HepG2 (cell line): ENCODE data around the gene RREB1. TPM values are rescaled to one million over a fixed set of nuclear protein-coding genes. Genes with fewer than 3 reads are reported as not detected.

Experiments used
- AGO2 ChIP-seq: fragments of 200-400 bp; formaldehyde crosslinking; optimal IDR thresholded peaks from 2 replicates; pipeline ENCODE3; 2017; ENCODE audit warnings: mild to moderate bottlenecking, low read depth, low read length, moderate library complexity
- CHCHD3 ChIP-seq: sonication (generic); formaldehyde crosslinking; IDR thresholded peaks from 2 replicates; pipeline ENCODE4 v1.8.0; 2022; ENCODE audit warnings: mild to moderate bottlenecking, missing genetic modification reagents, moderate library complexity
- ETV5 ChIP-seq: IDR thresholded peaks from 2 replicates; pipeline ENCODE4 v1.6.1; 2018; ENCODE audit warnings: missing biosample characterization, missing genetic modification reagents, inconsistent platforms, borderline replicate concordance
- FOXA1 ChIP-seq, 2 experiments: fragments of 450-650 bp in 1 of 2; sonication (generic) in 1 of 2; formaldehyde crosslinking in 1 of 2; IDR thresholded peaks; 2 replicates each; pipeline versions ENCODE4 v1.4.0 to v1.6.1; 2016 to 2020; ENCODE audit warnings: missing genetic modification reagents in 1 of 2
- HHEX ChIP-seq: IDR thresholded peaks from 2 replicates; pipeline ENCODE4 v1.6.1; 2016; ENCODE audit warnings: control low read depth
- ISX ChIP-seq: sonication (generic); formaldehyde crosslinking; conservative IDR thresholded peaks from 2 replicates; pipeline ENCODE4 v1.5.0; 2020; ENCODE audit warnings: missing genetic modification reagents
- JDP2 ChIP-seq: sonication (generic); formaldehyde crosslinking; IDR thresholded peaks from 2 replicates; pipeline ENCODE4 v1.8.1; 2022; ENCODE audit warnings: missing genetic modification reagents, borderline replicate concordance
- NCOA1 ChIP-seq: sonication (generic); formaldehyde crosslinking; IDR thresholded peaks from 2 replicates; pipeline ENCODE4 v1.9.0; 2021; ENCODE audit warnings: missing genetic modification reagents
- PHF21A ChIP-seq: sonication (generic); formaldehyde crosslinking; IDR thresholded peaks from 2 replicates; pipeline ENCODE4 v1.5.0; 2020; ENCODE audit warnings: mild to moderate bottlenecking, missing genetic modification reagents
- POLR2A ChIP-seq, 2 experiments: IDR thresholded peaks; 2 replicates each; pipeline ENCODE4 v1.6.1; 2011; ENCODE audit warnings: low read depth in 2 of 2, low read length in 2 of 2, mild to moderate bottlenecking in 1 of 2, moderate library complexity in 1 of 2; ENCODE audit not compliant: insufficient read depth in 1 of 2
- SOX6 ChIP-seq, 2 experiments: fragments of 450-650 bp in 1 of 2; sonication (generic) in 1 of 2; formaldehyde crosslinking in 1 of 2; IDR thresholded peaks; 2 replicates each; pipeline versions ENCODE4 v1.4.0 to v1.6.1; 2017 to 2020; ENCODE audit warnings: antibody characterized with exemption in 1 of 2, mild to moderate bottlenecking in 1 of 2, missing genetic modification reagents in 1 of 2
- XBP1 ChIP-seq: sonication (generic); formaldehyde crosslinking; IDR thresholded peaks from 2 replicates; pipeline ENCODE4 v1.5.0; 2020; ENCODE audit warnings: missing genetic modification reagents
- ZIK1 ChIP-seq: sonication (generic); formaldehyde crosslinking; IDR thresholded peaks from 2 replicates; pipeline ENCODE4 v1.5.0; 2020; ENCODE audit warnings: mild to moderate bottlenecking, low read depth, missing genetic modification reagents, borderline replicate concordance
- ZNF3 ChIP-seq: IDR thresholded peaks from 2 replicates; pipeline ENCODE4 v1.7.0; 2017; ENCODE audit warnings: inconsistent platforms
- ZNF607 ChIP-seq: sonication (generic); formaldehyde crosslinking; IDR thresholded peaks from 2 replicates; pipeline ENCODE4 v1.5.1; 2020; ENCODE audit warnings: missing genetic modification reagents, mild to moderate bottlenecking, borderline replicate concordance
- ZNF772 ChIP-seq: sonication (generic); formaldehyde crosslinking; IDR thresholded peaks from 2 replicates; pipeline ENCODE4 v1.5.0; 2020; ENCODE audit warnings: mild to moderate bottlenecking, missing genetic modification reagents
- polyA plus RNA-seq, 8 experiments: library from polyadenylated mRNA; depleted of rRNA in 3 of 8; stranded (reverse) in 7 of 8; unstranded in 1 of 8; fragments of >200 nt; fragmentation: Illumina TruSeq in 4 of 8; extraction: Trizol in 4 of 8; gene quantifications; 2 replicates each; pipeline versions ENCODE4 v1.2.1 to v1.2.3, GENCODE V29; 2011 to 2016; ENCODE audit warnings: low read depth in 4 of 8, missing spikeins in 1 of 8, mixed read lengths in 1 of 8; ENCODE audit not compliant: insufficient read depth in 1 of 8
- total RNA-seq, 5 experiments: library from RNA; depleted of rRNA; stranded (reverse); fragments of >200 nt; fragmentation: Illumina TruSeq; extraction: Trizol; gene quantifications; 2 replicates each; pipeline ENCODE4 v1.2.3, GENCODE V29; 2016; ENCODE audit warnings: low read depth in 1 of 5
- TF ChIP-seq, protein P1 (sequence below): sonication (generic); IDR thresholded peaks from 2 replicates; pipeline ENCODE4 v1.6.1; 2016; ENCODE audit warnings: low read depth, borderline replicate concordance
- TF ChIP-seq, protein P2 (sequence below): sonication (generic); formaldehyde crosslinking; IDR thresholded peaks from 2 replicates; pipeline ENCODE4 v1.4.0; 2020; ENCODE audit warnings: missing genetic modification reagents, mild to moderate bottlenecking, borderline replicate concordance
- TF ChIP-seq, protein P3 (sequence below): sonication (generic); formaldehyde crosslinking; IDR thresholded peaks from 2 replicates; pipeline ENCODE4 v1.9.0; 2022; ENCODE audit warnings: low read depth, missing genetic modification reagents
- TF ChIP-seq, protein P4 (sequence below), 2 experiments: IDR thresholded peaks; 2 replicates each; pipeline ENCODE4 v1.6.1; 2011 to 2012; ENCODE audit warnings: low read length in 2 of 2, borderline replicate concordance in 1 of 2, low read depth in 1 of 2, mild to moderate bottlenecking in 1 of 2, moderate library complexity in 1 of 2

RREB1 gene
- total and polyA plus RNA-seq, 2 of the 13 experiments (the other 11 are each of a cell fraction or from before 2014, with no cell fraction given): 6.1 to 23.2 TPM

DNA sequence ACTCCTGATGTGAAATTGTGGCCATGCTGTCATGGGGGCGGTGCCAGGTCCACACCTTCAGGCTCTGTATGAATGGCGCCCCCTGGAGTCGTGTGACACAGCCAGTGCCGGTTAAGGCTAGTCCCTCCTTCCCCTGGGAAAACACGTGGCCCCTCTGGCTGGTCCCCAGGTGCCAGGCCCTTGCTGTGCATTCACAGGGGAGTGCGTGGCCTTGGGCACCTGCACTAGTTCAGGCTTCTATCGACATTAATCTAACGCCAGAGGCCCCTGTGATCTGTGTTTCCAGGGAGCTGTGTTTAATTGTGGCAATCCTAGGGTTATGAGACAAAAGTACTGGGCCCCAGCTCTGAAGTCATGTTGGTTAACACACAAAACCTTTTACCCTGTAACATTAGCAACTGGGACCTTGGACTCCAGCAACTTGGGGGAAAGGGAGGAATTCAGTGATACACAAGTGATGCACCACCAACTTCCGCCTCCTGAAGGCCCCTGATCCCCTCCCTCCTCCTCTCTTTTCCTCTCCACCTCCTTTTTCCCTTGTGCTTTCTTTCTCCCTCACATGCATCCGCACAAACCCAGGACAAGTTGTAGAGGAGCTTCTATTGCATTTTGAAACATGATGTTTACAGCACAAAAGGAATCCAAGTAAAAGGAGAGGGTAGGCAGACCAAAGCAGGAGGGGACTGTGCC, 131.3 kb downstream of the RREB1 start (continued):
- peak; percentile 80; the same call in 1 of the 2 replicates for TF ChIP-seq ZNF607 (CRISPR knock-in tag)
- TF ChIP-seq, protein P1, sequence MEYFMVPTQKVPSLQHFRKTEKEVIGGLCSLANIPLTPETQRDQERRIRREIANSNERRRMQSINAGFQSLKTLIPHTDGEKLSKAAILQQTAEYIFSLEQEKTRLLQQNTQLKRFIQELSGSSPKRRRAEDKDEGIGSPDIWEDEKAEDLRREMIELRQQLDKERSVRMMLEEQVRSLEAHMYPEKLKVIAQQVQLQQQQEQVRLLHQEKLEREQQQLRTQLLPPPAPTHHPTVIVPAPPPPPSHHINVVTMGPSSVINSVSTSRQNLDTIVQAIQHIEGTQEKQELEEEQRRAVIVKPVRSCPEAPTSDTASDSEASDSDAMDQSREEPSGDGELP: peak; percentile 55; the same call in 1 of the 2 replicates
- no peak; the same call in 1 of the 2 replicates for TF ChIP-seq JDP2 (CRISPR knock-in tag)
- TF ChIP-seq ZNF772 (CRISPR knock-in tag): peak; percentile 44; the same call in 1 of the 2 replicates
- no peak for TF ChIP-seq CHCHD3 (CRISPR knock-in tag)
- no peak for TF ChIP-seq SOX6 (IDR thresholded peaks at IDR 0.05)
- peak; percentile 78 for TF ChIP-seq SOX6 (CRISPR knock-in tag; IDR thresholded peaks at IDR 0.05)
- peak; percentile 72 for TF ChIP-seq NCOA1 (CRISPR knock-in tag)
- 0 out of 2 replicates have a peak, but pooled peaks have one; percentile 24 for TF ChIP-seq ZNF3 (CRISPR knock-in tag)
- TF ChIP-seq ETV5: no peak; the same call in 1 of the 2 replicates
- TF ChIP-seq, protein P2, sequence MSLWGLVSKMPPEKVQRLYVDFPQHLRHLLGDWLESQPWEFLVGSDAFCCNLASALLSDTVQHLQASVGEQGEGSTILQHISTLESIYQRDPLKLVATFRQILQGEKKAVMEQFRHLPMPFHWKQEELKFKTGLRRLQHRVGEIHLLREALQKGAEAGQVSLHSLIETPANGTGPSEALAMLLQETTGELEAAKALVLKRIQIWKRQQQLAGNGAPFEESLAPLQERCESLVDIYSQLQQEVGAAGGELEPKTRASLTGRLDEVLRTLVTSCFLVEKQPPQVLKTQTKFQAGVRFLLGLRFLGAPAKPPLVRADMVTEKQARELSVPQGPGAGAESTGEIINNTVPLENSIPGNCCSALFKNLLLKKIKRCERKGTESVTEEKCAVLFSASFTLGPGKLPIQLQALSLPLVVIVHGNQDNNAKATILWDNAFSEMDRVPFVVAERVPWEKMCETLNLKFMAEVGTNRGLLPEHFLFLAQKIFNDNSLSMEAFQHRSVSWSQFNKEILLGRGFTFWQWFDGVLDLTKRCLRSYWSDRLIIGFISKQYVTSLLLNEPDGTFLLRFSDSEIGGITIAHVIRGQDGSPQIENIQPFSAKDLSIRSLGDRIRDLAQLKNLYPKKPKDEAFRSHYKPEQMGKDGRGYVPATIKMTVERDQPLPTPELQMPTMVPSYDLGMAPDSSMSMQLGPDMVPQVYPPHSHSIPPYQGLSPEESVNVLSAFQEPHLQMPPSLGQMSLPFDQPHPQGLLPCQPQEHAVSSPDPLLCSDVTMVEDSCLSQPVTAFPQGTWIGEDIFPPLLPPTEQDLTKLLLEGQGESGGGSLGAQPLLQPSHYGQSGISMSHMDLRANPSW (CRISPR knock-in tag): 0 out of 2 replicates have a peak, but pooled peaks have one; percentile 52
- peak in 1 of 2 experiments; percentile 58; a peak in 2 of 4 replicates for TF ChIP-seq POLR2A (IDR thresholded peaks at IDR 0.05; ENCODE audit: insufficient read depth in 1 of 2, low read depth in 2 of 2, low read length in 2 of 2)
- TF ChIP-seq ISX: no peak
- TF ChIP-seq FOXA1 (IDR thresholded peaks at IDR 0.05): no peak
- 0 out of 2 replicates have a peak, but pooled peaks have one; percentile 14 for TF ChIP-seq FOXA1 (CRISPR knock-in tag; IDR thresholded peaks at IDR 0.05)
- TF ChIP-seq AGO2: no peak
- TF ChIP-seq, protein P3, sequence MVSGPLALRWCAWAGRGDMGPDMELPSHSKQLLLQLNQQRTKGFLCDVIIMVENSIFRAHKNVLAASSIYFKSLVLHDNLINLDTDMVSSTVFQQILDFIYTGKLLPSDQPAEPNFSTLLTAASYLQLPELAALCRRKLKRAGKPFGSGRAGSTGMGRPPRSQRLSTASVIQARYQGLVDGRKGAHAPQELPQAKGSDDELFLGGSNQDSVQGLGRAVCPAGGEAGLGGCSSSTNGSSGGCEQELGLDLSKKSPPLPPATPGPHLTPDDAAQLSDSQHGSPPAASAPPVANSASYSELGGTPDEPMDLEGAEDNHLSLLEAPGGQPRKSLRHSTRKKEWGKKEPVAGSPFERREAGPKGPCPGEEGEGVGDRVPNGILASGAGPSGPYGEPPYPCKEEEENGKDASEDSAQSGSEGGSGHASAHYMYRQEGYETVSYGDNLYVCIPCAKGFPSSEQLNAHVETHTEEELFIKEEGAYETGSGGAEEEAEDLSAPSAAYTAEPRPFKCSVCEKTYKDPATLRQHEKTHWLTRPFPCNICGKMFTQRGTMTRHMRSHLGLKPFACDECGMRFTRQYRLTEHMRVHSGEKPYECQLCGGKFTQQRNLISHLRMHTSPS: peak; percentile 90
- peak; percentile 86 for TF ChIP-seq PHF21A
- TF ChIP-seq HHEX: 0 out of 2 replicates have a peak, but pooled peaks have one; percentile 44
- no peak; the same call in 1 of the 2 replicates for TF ChIP-seq ZIK1 (CRISPR knock-in tag)
- no peak; the same call in 1 of the 2 replicates for TF ChIP-seq XBP1 (CRISPR knock-in tag)
- TF ChIP-seq, protein P4, sequence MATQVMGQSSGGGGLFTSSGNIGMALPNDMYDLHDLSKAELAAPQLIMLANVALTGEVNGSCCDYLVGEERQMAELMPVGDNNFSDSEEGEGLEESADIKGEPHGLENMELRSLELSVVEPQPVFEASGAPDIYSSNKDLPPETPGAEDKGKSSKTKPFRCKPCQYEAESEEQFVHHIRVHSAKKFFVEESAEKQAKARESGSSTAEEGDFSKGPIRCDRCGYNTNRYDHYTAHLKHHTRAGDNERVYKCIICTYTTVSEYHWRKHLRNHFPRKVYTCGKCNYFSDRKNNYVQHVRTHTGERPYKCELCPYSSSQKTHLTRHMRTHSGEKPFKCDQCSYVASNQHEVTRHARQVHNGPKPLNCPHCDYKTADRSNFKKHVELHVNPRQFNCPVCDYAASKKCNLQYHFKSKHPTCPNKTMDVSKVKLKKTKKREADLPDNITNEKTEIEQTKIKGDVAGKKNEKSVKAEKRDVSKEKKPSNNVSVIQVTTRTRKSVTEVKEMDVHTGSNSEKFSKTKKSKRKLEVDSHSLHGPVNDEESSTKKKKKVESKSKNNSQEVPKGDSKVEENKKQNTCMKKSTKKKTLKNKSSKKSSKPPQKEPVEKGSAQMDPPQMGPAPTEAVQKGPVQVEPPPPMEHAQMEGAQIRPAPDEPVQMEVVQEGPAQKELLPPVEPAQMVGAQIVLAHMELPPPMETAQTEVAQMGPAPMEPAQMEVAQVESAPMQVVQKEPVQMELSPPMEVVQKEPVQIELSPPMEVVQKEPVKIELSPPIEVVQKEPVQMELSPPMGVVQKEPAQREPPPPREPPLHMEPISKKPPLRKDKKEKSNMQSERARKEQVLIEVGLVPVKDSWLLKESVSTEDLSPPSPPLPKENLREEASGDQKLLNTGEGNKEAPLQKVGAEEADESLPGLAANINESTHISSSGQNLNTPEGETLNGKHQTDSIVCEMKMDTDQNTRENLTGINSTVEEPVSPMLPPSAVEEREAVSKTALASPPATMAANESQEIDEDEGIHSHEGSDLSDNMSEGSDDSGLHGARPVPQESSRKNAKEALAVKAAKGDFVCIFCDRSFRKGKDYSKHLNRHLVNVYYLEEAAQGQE (IDR thresholded peaks at IDR 0.05; ENCODE audit: borderline replicate concordance in 1 of 2, low read depth in 1 of 2, low read length in 2 of 2): peak in 1 of 2 experiments; percentile 41; a peak in 1 of 4 replicates
